ENCODE data around the gene TRIM71. TPM values are rescaled to one million over a fixed set of nuclear protein-coding genes. Genes with fewer than 3 reads are reported as not detected.
A peak's percentile ranks its signal among the peaks of the same experiment; 100 is the strongest.

The TRIM71 gene
- total RNA-seq, 1 experiment from 2014 or later = 376 TPM

GRCh38 chr3:32862247-32862935, 44.6 kb downstream of the TRIM71 start:
- Mint-ChIP-seq H3K9me3 (no peaks in the 10 kb centered on the region), H3K27me3 (ENCODE audit: low read depth) (no peaks in the 10 kb centered on the region; the same call in 1 of the 2 replicates), H3K4me1 (peaks cover 87 to 96% of the 10 kb centered on the region in 2 experiments), H3K27ac (peak overlapping the region; percentile 34 to 95 (median 57); a peak in 6 of 7 replicates), H3K36me3 (ENCODE audit: insufficient read depth in 1 of 3, low read depth in 3 of 3) (peaks cover 2 to 38% (median 25%) of the 10 kb centered on the region in 3 experiments; a peak in 5 of 7 replicates), H3K4me3 (peak overlapping the region in 1 of 2 experiments; percentile 53; a peak in 1 of 5 replicates)
- Histone ChIP-seq H2AK5ac (ENCODE audit: insufficient read length, low read length) (no peak overlapping the region), H2BK12ac (ENCODE audit: insufficient read length, low read depth, low read length) (no peak overlapping the region), H4K8ac (replicated peaks; ENCODE audit: insufficient read length, low read depth, low read length) (no peak overlapping the region), H3K56ac (ENCODE audit: insufficient read length, low read depth, low read length) (no peak overlapping the region), H3K4ac (ENCODE audit: low read depth, low read length) (no peak overlapping the region), H3K23ac (ENCODE audit: insufficient read length, low read depth, low read length) (no peak overlapping the region), H2BK5ac (ENCODE audit: insufficient read length, low read length) (no peak overlapping the region), H3K18ac (ENCODE audit: insufficient read length, low read depth, low read length) (no peak overlapping the region), H3K23me2 (ENCODE audit: insufficient read length, low read depth, low read length, poor library complexity, severe bottlenecking) (no peaks in the 10 kb centered on the region), H4K91ac (ENCODE audit: insufficient read length, low read depth, low read length) (no peak overlapping the region), H2BK15ac (ENCODE audit: low read depth, low read length) (no peak overlapping the region), H3K14ac (ENCODE audit: insufficient read depth, low read length) (no peak overlapping the region), H4K5ac (ENCODE audit: insufficient read length, low read depth, low read length) (no peak overlapping the region), H3K9ac (ENCODE audit: extremely low read depth, insufficient read length, low read length) (no peak overlapping the region), H2BK120ac (ENCODE audit: low read depth, low read length, poor library complexity, severe bottlenecking) (no peak overlapping the region), H3K4me1 (ENCODE audit: insufficient read depth, low read length) (peaks cover 46% of the 10 kb centered on the region), H3K79me2 (ENCODE audit: insufficient read depth, low read length) (peaks cover 88% of the 10 kb centered on the region), H3T11ph (ENCODE audit: low read length) (no peak overlapping the region), H3K27me3 (ENCODE audit: insufficient read depth, low read length) (no peaks in the 10 kb centered on the region), H3K4me2 (ENCODE audit: insufficient read depth, insufficient read length, low read length) (no peak overlapping the region), H2BK20ac (ENCODE audit: low read depth, low read length, poor library complexity, severe bottlenecking) (no peak overlapping the region), H4K20me1 (ENCODE audit: control insufficient read depth, insufficient read depth, insufficient read length) (peaks cover 2% of the 10 kb centered on the region), H3K27ac (ENCODE audit: insufficient read length, low read depth, low read length) (no peak overlapping the region), H2AFZ (ENCODE audit: low read length) (no peak overlapping the region), H3K9me3 (ENCODE audit: control insufficient read depth, low read depth, low read length) (no peaks in the 10 kb centered on the region), H3K79me1 (ENCODE audit: insufficient read depth, low read depth, low read length, poor library complexity, severe bottlenecking) (no peaks in the 10 kb centered on the region)
- DNase-seq = no peak
- no CpG with 5 or more reads among the region's 11 CpGs for WGBS (ENCODE audit: extremely low coverage, insufficient read length, low lambda C conversion rate)
- TF ChIP-seq CTCF (conservative IDR thresholded peaks at IDR 0.05) = no peak
